H1 (cell line): ENCODE data around the gene POLR2H. TPM values are rescaled to one million over a fixed set of nuclear protein-coding genes. Genes with fewer than 3 reads are reported as not detected.

ENCODE experiments used
- CTCF ChIA-PET: fragments of 300-600 bp; sonication (Branson Sonifier 250); formaldehyde crosslinking; loops from one replicate; lab custom pipeline; 2021; ENCODE audit not compliant: partially characterized antibody; lab: Charles Lee
- POLR2A ChIA-PET: fragments of 300-600 bp; sonication (Branson Sonifier 250); formaldehyde crosslinking; loops from one replicate; lab custom pipeline; 2021; ENCODE audit warnings: inconsistent platforms; ENCODE audit not compliant: partially characterized antibody; lab: Charles Lee
- DNase-seq, 2 experiments: peaks; one replicate each; pipeline versions ENCODE4 v3.0.0 to v3.0.0-alpha.2; 2010 to 2022; ENCODE audit warnings: low spot score in 2 of 2, low read depth in 1 of 2, mixed read lengths in 1 of 2
- FAIRE-seq: peaks from 2 replicates; lab custom pipeline; 2011; peaks lifted over from hg19 to GRCh38; lab: Jason Lieb, UNC
- H2AFZ ChIP-seq: 2 replicates; pipeline ENCODE4 v1.8.1; 2012; ENCODE audit warnings: low read length, inconsistent platforms
- H2AK5ac ChIP-seq: 2 replicates; pipeline ENCODE4 v1.6.1; 2013; ENCODE audit warnings: low read depth, low read length
- H2BK120ac ChIP-seq: replicated peaks from 2 replicates; pipeline ENCODE3; 2013; ENCODE audit warnings: low read depth, low read length, inconsistent platforms
- H2BK12ac ChIP-seq: 2 replicates; pipeline ENCODE4 v1.6.1; 2013; ENCODE audit warnings: low read depth, low read length
- H2BK15ac ChIP-seq: 2 replicates; pipeline ENCODE4 v1.6.1; 2013; ENCODE audit warnings: low read length
- H2BK20ac ChIP-seq: 2 replicates; pipeline ENCODE4 v1.6.1; 2013; ENCODE audit warnings: low read length
- H2BK5ac ChIP-seq: 2 replicates; pipeline ENCODE4 v1.6.1; 2013; ENCODE audit warnings: low read depth, low read length
- H3K14ac ChIP-seq: 2 replicates; pipeline ENCODE4 v1.6.1; 2013; ENCODE audit warnings: inconsistent platforms; ENCODE audit not compliant: insufficient read length
- H3K18ac ChIP-seq: 2 replicates; pipeline ENCODE4 v1.6.1; 2013; ENCODE audit warnings: low read length; ENCODE audit errors: extremely low read depth
- H3K23ac ChIP-seq: 2 replicates; pipeline ENCODE4 v1.6.1; 2013; ENCODE audit warnings: inconsistent platforms; ENCODE audit not compliant: insufficient read length
- H3K23me2 ChIP-seq: 2 replicates; pipeline ENCODE4 v1.6.1; 2013; ENCODE audit warnings: low read depth, low read length
- H3K27ac ChIP-seq: 2 replicates; pipeline ENCODE4 v1.6.1; 2011; ENCODE audit warnings: low read depth, low read length, inconsistent platforms
- H3K27me3 ChIP-seq, 4 experiments: replicated peaks in 1 of 4; 1 replicate in 1 of 4; 2 replicates in 3 of 4; pipeline versions ENCODE4 v1.6.1 to v1.8.1; 2011 to 2013; ENCODE audit warnings: low read length in 3 of 4, mild to moderate bottlenecking in 3 of 4, inconsistent platforms in 2 of 4, mixed read lengths in 2 of 4, moderate library complexity in 1 of 4; ENCODE audit not compliant: control insufficient read depth in 3 of 4, insufficient read depth in 3 of 4; ENCODE audit errors: extremely low read depth in 1 of 4
- H3K36me3 ChIP-seq, 4 experiments: 2 replicates each; pipeline versions ENCODE4 v1.6.1 to v1.8.1; 2011 to 2013; ENCODE audit warnings: mild to moderate bottlenecking in 4 of 4, low read length in 3 of 4, moderate library complexity in 2 of 4, control low read depth in 1 of 4, inconsistent platforms in 1 of 4; ENCODE audit not compliant: insufficient read depth in 4 of 4, control insufficient read depth in 2 of 4
- H3K4ac ChIP-seq: replicated peaks from 2 replicates; pipeline ENCODE3; 2013; ENCODE audit warnings: low read length, low read depth, mixed read lengths, inconsistent platforms; ENCODE audit not compliant: insufficient read length
- H3K4me1 ChIP-seq, 4 experiments: replicated peaks in 1 of 4; 1 replicate in 1 of 4; 2 replicates in 3 of 4; pipeline versions ENCODE4 v1.6.1 to v1.8.1; 2011 to 2013; ENCODE audit warnings: low read length in 3 of 4, inconsistent platforms in 2 of 4, mixed read lengths in 1 of 4; ENCODE audit not compliant: insufficient read depth in 4 of 4, control insufficient read depth in 3 of 4
- H3K4me2 ChIP-seq, 2 experiments: 2 replicates each; pipeline versions ENCODE4 v1.6.1 to v1.8.1; 2011 to 2013; ENCODE audit warnings: low read depth in 2 of 2, low read length in 2 of 2, control low read depth in 1 of 2, inconsistent platforms in 1 of 2, mild to moderate bottlenecking in 1 of 2; ENCODE audit not compliant: insufficient read depth in 1 of 2
- H3K4me3 ChIP-seq, 4 experiments: fragments of 200-600, 300-600 bp in 1 of 4; sonication (generic), shearing (Covaris generic), sonication (Bioruptor Twin) in 1 of 4; 2 replicates each; pipeline versions ENCODE4 v1.5.1 to v1.8.1; 2011 to 2016; ENCODE audit warnings: low read length in 4 of 4, low read depth in 3 of 4, control low read depth in 2 of 4, inconsistent platforms in 2 of 4, mild to moderate bottlenecking in 2 of 4, mixed read lengths in 1 of 4, moderate library complexity in 1 of 4; ENCODE audit not compliant: insufficient read depth in 2 of 4; ENCODE audit errors: extremely low read depth in 1 of 4
- H3K56ac ChIP-seq: replicated peaks from 2 replicates; pipeline ENCODE3; 2013; ENCODE audit warnings: low read depth, mild to moderate bottlenecking, mixed read lengths, low read length, inconsistent platforms; ENCODE audit not compliant: insufficient read length
- H3K79me1 ChIP-seq: 2 replicates; pipeline ENCODE4 v1.6.1; 2013; ENCODE audit warnings: low read depth, low read length, control low read depth
- H3K79me2 ChIP-seq, 2 experiments: 2 replicates each; pipeline versions ENCODE4 v1.6.1 to v1.8.1; 2012 to 2013; ENCODE audit warnings: low read length in 2 of 2, mild to moderate bottlenecking in 2 of 2, inconsistent platforms in 1 of 2; ENCODE audit not compliant: insufficient read depth in 2 of 2, control insufficient read depth in 1 of 2
- H3K9ac ChIP-seq, 4 experiments: replicated peaks in 1 of 4; 1 replicate in 1 of 4; 2 replicates in 3 of 4; pipeline versions ENCODE4 v1.6.1 to v1.8.1; 2011 to 2013; ENCODE audit warnings: low read depth in 3 of 4, low read length in 3 of 4, control low read depth in 2 of 4, mild to moderate bottlenecking in 2 of 4, moderate library complexity in 2 of 4, inconsistent platforms in 1 of 4; ENCODE audit errors: extremely low read depth in 1 of 4
- H3K9me3 ChIP-seq, 2 experiments: 2 replicates each; pipeline versions ENCODE4 v1.6.1 to v1.8.1; 2012 to 2013; ENCODE audit warnings: mild to moderate bottlenecking in 2 of 2, moderate library complexity in 2 of 2, control low read depth in 1 of 2, inconsistent platforms in 1 of 2, low read depth in 1 of 2, low read length in 1 of 2, mixed read lengths in 1 of 2; ENCODE audit not compliant: insufficient read depth in 2 of 2
- H4K20me1 ChIP-seq, 2 experiments: replicated peaks in 1 of 2; 2 replicates each; pipeline versions ENCODE3 to v1.8.1; 2011 to 2013; ENCODE audit warnings: inconsistent platforms in 2 of 2, low read length in 2 of 2, mild to moderate bottlenecking in 1 of 2; ENCODE audit not compliant: insufficient read depth in 2 of 2, control insufficient read depth in 1 of 2
- H4K5ac ChIP-seq: 2 replicates; pipeline ENCODE4 v1.6.1; 2013; ENCODE audit warnings: low read length, low read depth, mixed read lengths, inconsistent platforms; ENCODE audit not compliant: insufficient read length
- H4K8ac ChIP-seq: 2 replicates; pipeline ENCODE4 v1.8.0; 2013; ENCODE audit warnings: mild to moderate bottlenecking, moderate library complexity, low read length, inconsistent platforms; ENCODE audit not compliant: insufficient read depth; ENCODE audit errors: extremely low read depth
- H4K91ac ChIP-seq: replicated peaks from 2 replicates; pipeline ENCODE3; 2013; ENCODE audit warnings: low read length, mixed read lengths, inconsistent platforms; ENCODE audit not compliant: insufficient read length
- CBX8 ChIP-seq: fragments of 300-800, 300-1000 bp; sonication (generic); IDR thresholded peaks from 2 replicates; pipeline ENCODE4 v1.7.1; 2016; ENCODE audit warnings: low read depth, low read length, borderline replicate concordance
- KDM1A ChIP-seq: fragments of 200-600, 300-600 bp; sonication (generic); IDR thresholded peaks from 2 replicates; pipeline ENCODE4 v1.7.1; 2016; ENCODE audit warnings: mild to moderate bottlenecking, low read length, borderline replicate concordance
- RFX5 ChIP-seq: IDR thresholded peaks from 2 replicates; pipeline ENCODE4 v1.6.1; 2011; ENCODE audit warnings: low read depth, low read length, improper control_type of control experiment, borderline replicate concordance
- RXRA ChIP-seq: IDR thresholded peaks from 2 replicates; pipeline ENCODE4 v1.6.1; 2011; ENCODE audit warnings: low read depth, mild to moderate bottlenecking, low read length, moderate library complexity; ENCODE audit not compliant: insufficient read depth
- SP4 ChIP-seq: IDR thresholded peaks from 2 replicates; pipeline ENCODE4 v1.6.1; 2012; ENCODE audit warnings: low read length, inconsistent platforms
- SRF ChIP-seq: IDR thresholded peaks from 2 replicates; pipeline ENCODE4 v1.6.1; 2011; ENCODE audit warnings: mild to moderate bottlenecking, low read depth, low read length, moderate library complexity
- TAF1 ChIP-seq: IDR thresholded peaks from 2 replicates; pipeline ENCODE4 v1.6.1; 2011; ENCODE audit warnings: mild to moderate bottlenecking, low read depth, low read length
- TCF12 ChIP-seq: IDR thresholded peaks from 2 replicates; pipeline ENCODE4 v1.6.1; 2011; ENCODE audit warnings: low read depth, mild to moderate bottlenecking, low read length
- WGBS, 2 experiments: shearing (Covaris generic) in 1 of 2; methylation state at CpG; one replicate each; pipeline versions ENCODE4 v1.1.6 to v1.1.7; 2013 to 2015; ENCODE audit warnings: low lambda C conversion rate in 2 of 2, mixed read lengths in 2 of 2, inconsistent platforms in 1 of 2, low coverage in 1 of 2, missing lambda C conversion rate in 1 of 2; ENCODE audit not compliant: insufficient replicate concordance in 2 of 2, insufficient coverage in 1 of 2, insufficient read length in 1 of 2; ENCODE audit errors: extremely low coverage in 1 of 2, missing lambda C conversion rate in 1 of 2; 5-methylcytosine and 5-hydroxymethylcytosine counted together
- polyA plus RNA-seq, 7 experiments: library from polyadenylated mRNA; depleted of rRNA in 3 of 7; stranded (reverse) in 5 of 7; unstranded in 2 of 7; fragments of >200 nt in 5 of 7; fragments of 200-250 nt in 2 of 7; gene quantifications; 1 replicate in 5 of 7; 2 replicates in 1 of 7; 4 replicates in 1 of 7; pipeline versions ENCODE4 v1.2.1 to v1.2.3, GENCODE V29; 2011 to 2013; ENCODE audit warnings: missing spikeins in 2 of 7, mixed read lengths in 2 of 7
- total RNA-seq: library from RNA; stranded (reverse); fragmentation: NEBNext Ultra II Directional; extraction: Animal tissue kit (Norgen Biotek cat#: 25700); gene quantifications from 2 replicates; pipeline ENCODE4 v1.2.1, GENCODE V29; 2021
- TF ChIP-seq, protein P1 (sequence below): IDR thresholded peaks from 2 replicates; pipeline ENCODE4 v1.6.1; 2011; ENCODE audit warnings: low read length, improper control_type of control experiment
- TF ChIP-seq, protein P2 (sequence below): IDR thresholded peaks from 2 replicates; pipeline ENCODE4 v1.6.1; 2012; ENCODE audit warnings: inconsistent platforms

POLR2H gene
- total and polyA plus RNA-seq, 2 of the 8 experiments (the other 6 are each of a cell fraction or from before 2014, with no cell fraction given), result 113 to 335 TPM

DNA sequence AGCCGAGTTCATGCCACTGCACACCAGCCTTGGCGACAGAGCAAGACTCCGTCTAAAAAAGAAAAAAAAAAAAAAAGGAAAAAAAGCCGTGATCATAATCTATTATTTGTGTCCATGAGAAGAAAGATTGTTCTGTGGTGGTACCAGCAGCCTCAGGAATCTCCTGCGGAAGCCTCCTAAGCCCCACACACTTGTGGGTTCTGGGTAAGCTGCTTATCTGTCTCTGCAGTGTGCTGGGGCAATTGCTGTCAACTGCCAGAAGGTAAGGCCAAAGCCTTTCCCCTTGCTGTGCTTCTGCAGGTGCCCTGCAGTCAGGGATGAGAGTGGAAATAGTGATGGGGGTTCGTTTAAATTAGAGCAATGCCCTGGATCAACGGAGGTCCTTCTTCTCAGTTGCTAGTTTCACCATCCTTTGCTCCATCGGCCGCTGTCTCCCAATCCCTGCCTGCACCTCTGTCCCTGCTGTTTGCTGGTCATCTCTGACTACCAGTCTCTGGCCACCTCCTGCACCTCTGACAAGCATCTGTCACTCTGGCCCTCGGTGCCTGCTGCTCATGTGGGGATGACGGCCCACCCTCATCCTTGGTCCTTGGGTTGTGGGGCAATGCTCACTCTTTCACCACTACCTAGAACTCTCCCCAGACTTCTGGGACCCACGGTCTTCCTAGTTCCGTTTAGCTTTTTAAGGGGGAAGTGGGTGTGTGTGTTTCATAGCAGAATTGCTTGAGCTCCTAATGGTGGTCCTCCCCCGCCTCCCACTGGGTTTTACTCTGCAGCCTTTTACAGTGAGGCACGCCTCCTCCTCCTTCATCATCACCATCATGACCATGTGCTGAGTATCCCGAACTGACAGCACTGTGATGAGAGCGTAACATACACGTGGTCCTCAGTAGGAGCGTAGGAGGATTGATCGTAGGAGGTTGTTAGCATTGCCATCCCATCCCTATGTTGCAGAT, 43.8 kb downstream of the POLR2H start:
- no peak overlapping the region for H3K27ac ChIP-seq
- WGBS, 2 experiments, result 90% methylated on average over 18 of the region's 20 CpGs; no CpG with 5 or more reads in 1 of the 2 experiments
- H3K23ac ChIP-seq, result no peak overlapping the region
- H3K27me3 ChIP-seq, result peaks cover 0 to 2% (median 0%) of the 10 kb centered on the region in 4 experiments; a peak in 1 of 7 replicates
- no peak overlapping the region for H3K4me3 ChIP-seq
- no peak overlapping the region for H2BK5ac ChIP-seq
- H4K20me1 ChIP-seq, result no peaks in the 10 kb centered on the region
- H3K9ac ChIP-seq, result no peak overlapping the region
- H3K4me2 ChIP-seq, result no peak overlapping the region
- no peak overlapping the region for H2BK12ac ChIP-seq
- H3K23me2 ChIP-seq, result no peaks in the 10 kb centered on the region
- no peaks in the 10 kb centered on the region for H3K9me3 ChIP-seq
- H3K36me3 ChIP-seq, result no peaks in the 10 kb centered on the region
- no peak for FAIRE-seq
- H2BK15ac ChIP-seq, result peak overlapping the region; percentile 46; the same call in 1 of the 2 replicates
- H3K18ac ChIP-seq, result no peak overlapping the region
- ChIA-PET POLR2A (interaction anchor here (0.6 kb wide), 1 partner anchor 245 kb away, joined by 4 read pairs; no protein-coding TSS in a partner anchor), CTCF (interaction anchor here (1.0 to 2.5 kb wide), 8 partner anchors 13 to 155 kb away, joined by 3 to 14 read pairs (median 4); partner anchors contain the start of gene EEF1AKMT4)
- no peak overlapping the region for H3K4ac ChIP-seq
- no peaks in the 10 kb centered on the region for H3K79me2 ChIP-seq
- H4K91ac ChIP-seq, result no peak overlapping the region
- H3K56ac ChIP-seq, result no peak overlapping the region
- no peak overlapping the region for H2BK20ac ChIP-seq
- H2AK5ac ChIP-seq, result no peak overlapping the region
- H3K4me1 ChIP-seq, result no peaks in the 10 kb centered on the region
- no peak overlapping the region for H2AFZ ChIP-seq
- no peak for DNase-seq
- no peak overlapping the region for H2BK120ac ChIP-seq
- H4K5ac ChIP-seq, result no peak overlapping the region
- H4K8ac ChIP-seq, result no peak overlapping the region
- no peak overlapping the region for H3K14ac ChIP-seq
- H3K79me1 ChIP-seq, result no peaks in the 10 kb centered on the region
- TF ChIP-seq RFX5 (no peak), RXRA (no peak), KDM1A (no peak), SRF (no peak), CBX8 (no peak), TAF1 (no peak), TCF12 (no peak), SP4 (no peak)
- TF ChIP-seq, protein P1, sequence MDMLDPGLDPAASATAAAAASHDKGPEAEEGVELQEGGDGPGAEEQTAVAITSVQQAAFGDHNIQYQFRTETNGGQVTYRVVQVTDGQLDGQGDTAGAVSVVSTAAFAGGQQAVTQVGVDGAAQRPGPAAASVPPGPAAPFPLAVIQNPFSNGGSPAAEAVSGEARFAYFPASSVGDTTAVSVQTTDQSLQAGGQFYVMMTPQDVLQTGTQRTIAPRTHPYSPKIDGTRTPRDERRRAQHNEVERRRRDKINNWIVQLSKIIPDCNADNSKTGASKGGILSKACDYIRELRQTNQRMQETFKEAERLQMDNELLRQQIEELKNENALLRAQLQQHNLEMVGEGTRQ, result no peak
- TF ChIP-seq, protein P2, sequence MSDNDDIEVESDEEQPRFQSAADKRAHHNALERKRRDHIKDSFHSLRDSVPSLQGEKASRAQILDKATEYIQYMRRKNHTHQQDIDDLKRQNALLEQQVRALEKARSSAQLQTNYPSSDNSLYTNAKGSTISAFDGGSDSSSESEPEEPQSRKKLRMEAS, result no peak
